Measurements from ENCODE around the gene TSPY1.
"Not testable (repeated sequence)": the region's sequence is repeated elsewhere in the genome, so short reads cannot be mapped to it uniquely, and the experiment has no call there.

The TSPY1 gene

GRCh38 chrY:9466655-9467054, at the start of gene TSPY1:
TSPY1 (plus strand) TSS chrY:9466955; CDS start chrY:9467001, 46 bp downstream.
- not testable (repeated sequence) for DNase-seq (ENCODE audit: low spot score)

- not testable (repeated sequence) for DNase-seq (ENCODE audit: low spot score)
These were observed 20.2 kb downstream of the TSPY1 start, which contains the start of gene TSPY9 for GRCh38 chrY:9486967-9487366. TSPY9 (plus strand) TSS chrY:9487267; CDS start chrY:9487313, 46 bp downstream.

- not testable (repeated sequence) for DNase-seq (ENCODE audit: low spot score)
These were observed 37.6 kb downstream of the TSPY1 start for GRCh38 chrY:9504396-9504795.

- not testable (repeated sequence) for DNase-seq (ENCODE audit: low spot score)
These were observed 49.5 kb downstream of the TSPY1 start for GRCh38 chrY:9516287-9516686.
